Spleen (tissue), 11 donors: ENCODE data around the gene EIF2B2. TPM values are rescaled to one million over a fixed set of nuclear protein-coding genes. Genes with fewer than 3 reads are reported as not detected.

ENCODE experiments used
- DNase-seq: peaks from one replicate; pipeline ENCODE4 v3.0.0-alpha.2; 2020
- H3K27ac ChIP-seq, 8 donors: fragments of 200-600 bp; sonication (generic) in 7 of 8; 1 replicate in 4 of 8; 2 replicates in 4 of 8; pipeline versions ENCODE4 v1.5.0 to v1.8.0; 2016 to 2021; ENCODE audit warnings: inconsistent platforms in 4 of 8, mild to moderate bottlenecking in 4 of 8, moderate library complexity in 1 of 8
- H3K27me3 ChIP-seq, 7 donors: fragments of 200-600 bp; sonication (generic) in 6 of 7; replicated peaks in 1 of 7; 1 replicate in 4 of 7; 2 replicates in 3 of 7; pipeline versions ENCODE4 v1.5.0 to v1.8.0; 2016 to 2021; ENCODE audit warnings: inconsistent platforms in 3 of 7, mild to moderate bottlenecking in 1 of 7
- H3K36me3 ChIP-seq, 6 donors: fragments of 200-600 bp; sonication (generic) in 5 of 6; 1 replicate in 4 of 6; 2 replicates in 2 of 6; pipeline versions ENCODE4 v1.5.0 to v1.8.0; 2016 to 2021; ENCODE audit warnings: inconsistent platforms in 2 of 6
- H3K4me1 ChIP-seq, 6 donors: fragments of 200-600 bp; sonication (generic) in 5 of 6; 1 replicate in 3 of 6; 2 replicates in 3 of 6; pipeline versions ENCODE4 v1.5.0 to v1.8.0; 2016 to 2021; ENCODE audit warnings: inconsistent platforms in 3 of 6
- H3K4me3 ChIP-seq, 8 donors: fragments of 200-600 bp; sonication (generic) in 7 of 8; 1 replicate in 4 of 8; 2 replicates in 4 of 8; pipeline versions ENCODE4 v1.5.0 to v1.8.0; 2016 to 2021; ENCODE audit warnings: inconsistent platforms in 4 of 8, mild to moderate bottlenecking in 4 of 8, moderate library complexity in 2 of 8
- H3K9me3 ChIP-seq, 8 donors: fragments of 200-600 bp; sonication (generic) in 7 of 8; 1 replicate in 4 of 8; 2 replicates in 4 of 8; pipeline versions ENCODE4 v1.5.0 to v1.8.0; 2016 to 2021; ENCODE audit warnings: inconsistent platforms in 4 of 8
- POLR2A ChIP-seq, 3 donors: fragments of 450-650 bp; IDR thresholded peaks; one replicate each; pipeline ENCODE4 v1.5.1; 2017; ENCODE audit warnings: antibody characterized with exemption in 3 of 3, mild to moderate bottlenecking in 1 of 3
- POLR2AphosphoS5 ChIP-seq, 3 donors: sonication (generic); formaldehyde crosslinking; IDR thresholded peaks; one replicate each; pipeline ENCODE4 v1.5.1; 2017; ENCODE audit warnings: antibody characterized with exemption in 3 of 3
- WGBS, 5 donors: extraction: QIAGEN DNeasy Blood & Tissue Kit in 3 of 5; methylation state at CpG; one replicate each; pipeline versions ENCODE4 v1.1.5 to v1.1.7; 2013 to 2018; 5-methylcytosine and 5-hydroxymethylcytosine counted together
- intact Hi-C: fragments of 100-400 bp; cut with DNase I; formaldehyde crosslinking; loops from one replicate; pipeline ENCODE4 v1.15.0; 2023; ENCODE audit warnings: low total_unique reads
- polyA plus RNA-seq, 3 donors: library from polyadenylated mRNA; stranded (reverse); fragments of 200-250 nt; gene quantifications; one replicate each; pipeline ENCODE4 v1.2.1, GENCODE V29; 2013
- total RNA-seq, 7 donors: library from RNA; depleted of rRNA in 3 of 7; stranded (reverse); fragments of >200 nt in 3 of 7; fragmentation: NEBNext Ultra II Directional in 4 of 7; extraction: Animal tissue kit (Norgen Biotek cat#: 25700) in 4 of 7; gene quantifications; one replicate each; pipeline versions ENCODE4 v1.1.0 to v1.2.1, GENCODE V29; 2016 to 2021
- TF ChIP-seq, protein P1 (sequence below), 11 experiments: fragments of 200-600 bp in 7 of 11; fragments of 450-650 bp in 4 of 11; sonication (generic) in 4 of 11; IDR thresholded peaks in 8 of 11; conservative IDR thresholded peaks in 3 of 11; 1 replicate in 7 of 11; 2 replicates in 4 of 11; pipeline versions ENCODE4 v1.4.0 to v1.8.0; 2016 to 2021; ENCODE audit warnings: antibody characterized with exemption in 11 of 11, inconsistent platforms in 4 of 11, mild to moderate bottlenecking in 1 of 11
- donor health status: healthy with polysubstance abuse.
- donor health status: DM: no; HTN: no; CAD: no; lungs with moderate emphysema.
- donor health status: DM: no; HTN: no; CAD: no.
- donor health status: Bipolar disorder and iron deficiency.
- donor health status: healthy.
- donor health status: DM: no; HTN: no; CAD: no.
- donor health status: DM: yes; HTN: yes; CAD: no.

The EIF2B2 gene
- total and polyA plus RNA-seq, 10 donors: 16.0 to 38.1 (median 25.8) TPM

DNA sequence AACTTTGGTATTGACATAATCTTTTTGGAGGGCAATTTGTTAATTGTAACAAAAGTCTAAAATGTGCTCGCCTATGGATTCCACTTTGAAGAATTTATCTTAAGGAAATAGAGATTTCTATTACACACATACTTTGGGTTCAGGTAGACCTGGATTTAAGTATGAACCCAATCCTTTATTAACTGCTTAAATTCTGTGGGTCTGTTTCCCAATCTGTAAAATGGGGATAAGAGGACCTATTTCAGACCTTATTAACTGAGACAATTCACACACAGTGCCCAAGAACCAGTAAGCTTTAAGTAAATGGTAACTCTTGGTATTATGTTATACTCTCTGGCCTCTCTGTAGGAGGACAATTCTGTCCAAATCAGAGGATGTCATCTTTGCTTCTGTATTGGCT is 822 bp upstream of the EIF2B2 start:
- H3K27ac ChIP-seq: peak overlapping the region; percentile 75 to 91 (median 88)
- intact Hi-C loops: no loop called here
- WGBS, 5 donors: 97 to 100% (median 100%) methylated on average over 1 of the region's 1 CpG
- DNase-seq: no peak
- H3K27me3 ChIP-seq: no peaks in the 10 kb centered on the region
- TF ChIP-seq, protein P1, sequence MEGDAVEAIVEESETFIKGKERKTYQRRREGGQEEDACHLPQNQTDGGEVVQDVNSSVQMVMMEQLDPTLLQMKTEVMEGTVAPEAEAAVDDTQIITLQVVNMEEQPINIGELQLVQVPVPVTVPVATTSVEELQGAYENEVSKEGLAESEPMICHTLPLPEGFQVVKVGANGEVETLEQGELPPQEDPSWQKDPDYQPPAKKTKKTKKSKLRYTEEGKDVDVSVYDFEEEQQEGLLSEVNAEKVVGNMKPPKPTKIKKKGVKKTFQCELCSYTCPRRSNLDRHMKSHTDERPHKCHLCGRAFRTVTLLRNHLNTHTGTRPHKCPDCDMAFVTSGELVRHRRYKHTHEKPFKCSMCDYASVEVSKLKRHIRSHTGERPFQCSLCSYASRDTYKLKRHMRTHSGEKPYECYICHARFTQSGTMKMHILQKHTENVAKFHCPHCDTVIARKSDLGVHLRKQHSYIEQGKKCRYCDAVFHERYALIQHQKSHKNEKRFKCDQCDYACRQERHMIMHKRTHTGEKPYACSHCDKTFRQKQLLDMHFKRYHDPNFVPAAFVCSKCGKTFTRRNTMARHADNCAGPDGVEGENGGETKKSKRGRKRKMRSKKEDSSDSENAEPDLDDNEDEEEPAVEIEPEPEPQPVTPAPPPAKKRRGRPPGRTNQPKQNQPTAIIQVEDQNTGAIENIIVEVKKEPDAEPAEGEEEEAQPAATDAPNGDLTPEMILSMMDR (IDR thresholded peaks at IDR 0.05 in 8 of 11, conservative IDR thresholded peaks at IDR 0.05 in 3 of 11): no peak
- TF ChIP-seq POLR2AphosphoS5 (IDR thresholded peaks at IDR 0.05): no peak
- TF ChIP-seq POLR2A (IDR thresholded peaks at IDR 0.05): no peak
- peaks cover 0 to 28% (median 19%) of the 10 kb centered on the region in 6 donors for H3K36me3 ChIP-seq
- H3K4me3 ChIP-seq: peak overlapping the region in 7 of 8 donors; percentile 73 to 94 (median 90)
- H3K9me3 ChIP-seq: no peaks in the 10 kb centered on the region
- peaks cover 11 to 41% (median 31%) of the 10 kb centered on the region in 6 donors for H3K4me1 ChIP-seq

GRCh38 chr14:75003250-75004027 is 718 bp downstream of the EIF2B2 start:
- peak overlapping the region; percentile 69 to 91 (median 88) for H3K27ac ChIP-seq
- DNase-seq: no peak
- peaks cover 0 to 44% (median 34%) of the 10 kb centered on the region in 6 donors for H3K36me3 ChIP-seq
- no peaks in the 10 kb centered on the region for H3K9me3 ChIP-seq
- peaks cover 11 to 53% (median 31%) of the 10 kb centered on the region in 6 donors for H3K4me1 ChIP-seq
- intact Hi-C loops: no loop called here
- WGBS, 5 donors: 11 to 13% (median 11%) methylated on average over 16 to 18 of the region's 18 CpGs
- H3K4me3 ChIP-seq: peak overlapping the region; percentile 70 to 94 (median 88)
- TF ChIP-seq POLR2A (IDR thresholded peaks at IDR 0.05): no peak
- no peaks in the 10 kb centered on the region for H3K27me3 ChIP-seq

DNA sequence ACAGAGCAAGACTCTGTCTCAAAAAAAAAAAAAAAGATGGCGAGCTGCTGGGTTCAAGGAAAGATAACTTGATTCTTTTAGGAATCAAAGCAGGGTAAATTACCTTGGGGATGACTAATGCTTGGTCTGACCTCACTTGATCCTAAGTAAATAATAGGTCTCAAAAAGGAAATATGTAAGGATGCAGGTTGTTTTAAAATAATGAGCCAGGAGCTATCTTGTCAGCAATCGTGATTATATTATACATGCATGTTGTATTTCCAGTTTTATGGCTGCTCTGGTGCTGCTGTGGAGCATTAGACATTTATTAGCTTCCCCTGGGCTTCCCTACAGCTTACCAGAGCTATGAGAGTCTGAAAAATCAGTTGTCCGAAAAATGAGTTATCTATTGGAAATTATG is 2.6 kb downstream of the EIF2B2 start:
- Histone ChIP-seq H3K36me3 (peaks cover 0 to 63% (median 51%) of the 10 kb centered on the region in 6 donors), H3K9me3 (no peaks in the 10 kb centered on the region), H3K27me3 (no peaks in the 10 kb centered on the region), H3K4me1 (peaks cover 11 to 53% (median 31%) of the 10 kb centered on the region in 6 donors), H3K27ac (no peak overlapping the region), H3K4me3 (no peak overlapping the region)
- no peak for DNase-seq
- WGBS, 5 donors: 88 to 97% (median 95%) methylated on average over 3 of the region's 3 CpGs
- intact Hi-C loops: no loop called here
- no peak for TF ChIP-seq POLR2A (IDR thresholded peaks at IDR 0.05)
- TF ChIP-seq POLR2AphosphoS5 (IDR thresholded peaks at IDR 0.05): no peak

DNA sequence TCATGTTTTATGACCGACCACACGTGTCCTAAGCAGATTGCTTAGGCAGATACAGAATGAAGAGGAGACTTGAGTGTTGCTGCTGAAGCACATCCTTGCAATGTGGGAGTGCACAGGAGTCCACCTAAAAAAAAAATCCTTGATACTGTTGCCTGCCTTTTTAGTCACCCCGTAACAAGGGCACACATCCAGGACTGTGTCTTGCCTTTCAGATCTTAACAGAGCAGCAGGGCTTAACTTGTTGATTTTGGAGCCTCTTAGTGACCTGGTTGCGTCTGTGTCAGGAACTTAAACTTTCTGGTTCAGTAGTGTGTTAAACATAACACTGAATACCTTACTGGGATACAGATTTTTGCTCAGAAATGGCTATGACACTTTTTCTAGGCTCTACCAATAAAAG is 6.5 kb downstream of the EIF2B2 start:
- peaks cover 2 to 48% (median 18%) of the 10 kb centered on the region in 6 donors for H3K4me1 ChIP-seq
- no peak for DNase-seq
- H3K9me3 ChIP-seq: no peaks in the 10 kb centered on the region
- peaks cover 0 to 98% (median 58%) of the 10 kb centered on the region in 6 donors for H3K36me3 ChIP-seq
- H3K27ac ChIP-seq: peak overlapping the region in 1 of 8 donors; percentile 5
- no peaks in the 10 kb centered on the region for H3K27me3 ChIP-seq
- TF ChIP-seq POLR2A (IDR thresholded peaks at IDR 0.05): no peak
- WGBS, 5 donors: 93 to 97% (median 95%) methylated on average over 4 of the region's 4 CpGs
- H3K4me3 ChIP-seq: no peak overlapping the region
- intact Hi-C loops: no loop called here

- intact Hi-C loops: no loop called here
These were observed 7.9 kb downstream of the EIF2B2 start for GRCh38 chr14:75010472-75011093.

More at GRCh38 chr14:75010472-75011093, 7.9 kb downstream of the EIF2B2 start:
- TF ChIP-seq, protein P1 (IDR thresholded peaks at IDR 0.05 in 8 of 11, conservative IDR thresholded peaks at IDR 0.05 in 3 of 11): no peak
- TF ChIP-seq POLR2A (IDR thresholded peaks at IDR 0.05) (no peak), POLR2AphosphoS5 (IDR thresholded peaks at IDR 0.05) (no peak)
- no peak overlapping the region for H3K4me3 ChIP-seq
- 96 to 98% (median 97%) methylated on average over 4 of the region's 4 CpGs for WGBS, 5 donors
- peak overlapping the region in 6 of 8 donors; percentile 30 to 59 (median 44) for H3K27ac ChIP-seq
- peaks cover 0 to 33% (median 5%) of the 10 kb centered on the region in 6 donors for H3K4me1 ChIP-seq
- peaks cover 0 to 100% (median 62%) of the 10 kb centered on the region in 6 donors for H3K36me3 ChIP-seq
- no peak for DNase-seq
- H3K9me3 ChIP-seq: no peaks in the 10 kb centered on the region
- no peaks in the 10 kb centered on the region for H3K27me3 ChIP-seq
